ENCODE data around the gene TMC8. TPM values are rescaled to one million over a fixed set of nuclear protein-coding genes. Genes with fewer than 3 reads are reported as not detected.

Gene TMC8
- total RNA-seq, 2 experiments from 2014 or later, result 258 to 278 TPM

DNA sequence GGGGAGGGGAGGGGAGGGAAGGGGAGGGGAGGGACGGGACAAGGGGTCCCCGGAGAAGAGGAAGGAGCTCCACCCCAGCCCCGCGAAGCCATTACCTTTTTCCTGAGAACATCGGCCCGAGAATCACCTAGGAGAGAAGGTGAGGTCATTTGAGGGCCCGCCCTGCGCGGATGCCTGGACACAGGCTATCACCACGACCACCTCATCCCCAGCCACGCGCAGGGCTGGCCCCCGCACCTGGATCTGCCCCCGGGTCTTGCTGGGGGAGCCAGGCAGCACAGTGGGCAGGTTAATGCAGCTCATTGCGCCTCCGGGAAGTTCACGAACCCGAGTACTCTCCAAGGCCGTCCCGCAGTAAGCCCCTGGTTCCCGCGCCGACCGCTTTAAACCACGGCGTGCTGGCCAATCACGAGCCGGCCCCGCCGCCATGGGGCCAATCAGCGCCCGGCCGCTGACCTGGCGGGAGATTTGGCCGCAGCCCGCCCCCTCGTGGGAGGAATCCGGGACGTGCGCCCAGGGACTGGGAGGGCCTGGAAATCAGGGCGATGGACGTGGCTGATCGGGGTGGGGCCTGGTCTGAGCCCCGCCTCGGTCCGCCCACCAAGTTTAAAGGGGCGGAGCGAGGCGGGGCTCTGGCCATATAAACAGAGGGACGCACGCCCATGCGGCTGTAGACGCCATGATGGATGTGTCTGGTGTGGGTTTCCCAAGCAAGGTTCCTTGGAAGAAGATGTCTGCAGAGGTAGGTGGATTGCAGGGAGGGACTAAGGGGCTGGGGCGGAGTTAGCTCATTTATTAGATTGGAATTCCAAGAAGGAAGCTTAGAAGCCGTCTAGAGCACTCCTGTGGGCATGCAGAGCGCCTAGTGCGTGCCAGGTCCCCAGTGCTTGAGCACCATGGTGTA is 56.4 kb downstream of the TMC8 start, which contains the start of the genes AFMID and TK1:
AFMID (plus strand) TSS at position 671 of the 904 bp plus-strand sequence; CDS start at position 680, 9 bp downstream.
TK1 (minus strand) TSS at position 361 of the 904 bp plus-strand sequence; CDS start at position 303, 58 bp downstream.
- Mint-ChIP-seq H3K36me3 (ENCODE audit: low read depth) (peaks cover 31% of the 10 kb centered on the region), H3K4me1 (ENCODE audit: low read depth) (peaks cover 45% of the 10 kb centered on the region), H3K27me3 (ENCODE audit: low read depth) (no peaks in the 10 kb centered on the region), H3K9me3 (ENCODE audit: insufficient read depth) (no peaks in the 10 kb centered on the region), H3K27ac (peak within 1 kb of the TSS; percentile 70), H3K4me3 (peak within 1 kb of the TSS; percentile 80)
- ChIA-PET CTCF (interaction anchor here (0.7 to 3.5 kb wide), 9 partner anchors 11 to 168 kb away, joined by 3 to 27 read pairs (median 3); no protein-coding TSS in a partner anchor), POLR2A (interaction anchor here (0.6 to 1.5 kb wide), 8 partner anchors 10 to 76 kb away, joined by 3 to 5 read pairs (median 4); partner anchors contain the start of genes BIRC5 and TMC8)
- ATAC-seq (peak; percentile 96), DNase-seq (peak; percentile 95)

Other genes starting within 250 kb of the TMC8 start
- 10 to 100 TPM; 33.3 to 36.2 TPM for gene TNRC6C, start 172.1 kb upstream of the TMC8 start, total RNA-seq
- 100 to 1,000 TPM; 407 to 476 TPM for gene TMC6, start 2.0 kb upstream of the TMC8 start, total RNA-seq
- gene C17orf99, start 15.6 kb downstream of the TMC8 start, total RNA-seq, result not detected
- 10 to 100 TPM; 41.1 to 44.3 TPM for gene SYNGR2, start 37.8 kb downstream of the TMC8 start, total RNA-seq
- 100 to 1,000 TPM; 139 to 142 TPM for gene TK1, start 56.3 kb downstream of the TMC8 start, total RNA-seq
- 10 to 100 TPM; 17.7 to 20.7 TPM for gene AFMID, start 56.6 kb downstream of the TMC8 start, total RNA-seq
- 100 to 1,000 TPM; 108 to 114 TPM for gene BIRC5, start 83.5 kb downstream of the TMC8 start, total RNA-seq
- gene TMEM235, start 100.9 kb downstream of the TMC8 start, total RNA-seq, result not detected
- 1 to 10 TPM; 9.1 TPM for gene SOCS3, start 229.3 kb downstream of the TMC8 start, total RNA-seq
- 10 to 100 TPM; 46.5 to 51.0 TPM for gene PGS1, start 247.9 kb downstream of the TMC8 start, total RNA-seq